GM18505 (cell line): Measurements from ENCODE around the gene PSG4.
"Not testable (repeated sequence)": the region's sequence is repeated elsewhere in the genome, so short reads cannot be mapped to it uniquely, and the experiment has no call there.

ENCODE experiments used
- ATAC-seq: cut with Tn5 transposase; IDR thresholded peaks from one replicate; pipeline ENCODE4 v1.9.1; 2021; ENCODE audit not compliant: unreplicated experiment
- POLR2A ChIP-seq: IDR thresholded peaks from 4 replicates; pipeline ENCODE4 v1.6.1; 2011; ENCODE audit warnings: borderline replicate concordance; ENCODE audit not compliant: insufficient read depth, insufficient read length; ENCODE audit errors: extremely low read depth

Gene PSG4

GRCh38 chr19:43152214-43152613 lies 53.2 kb downstream of the PSG4 start:
- TF ChIP-seq POLR2A = no peak
- no peak for ATAC-seq

DNA sequence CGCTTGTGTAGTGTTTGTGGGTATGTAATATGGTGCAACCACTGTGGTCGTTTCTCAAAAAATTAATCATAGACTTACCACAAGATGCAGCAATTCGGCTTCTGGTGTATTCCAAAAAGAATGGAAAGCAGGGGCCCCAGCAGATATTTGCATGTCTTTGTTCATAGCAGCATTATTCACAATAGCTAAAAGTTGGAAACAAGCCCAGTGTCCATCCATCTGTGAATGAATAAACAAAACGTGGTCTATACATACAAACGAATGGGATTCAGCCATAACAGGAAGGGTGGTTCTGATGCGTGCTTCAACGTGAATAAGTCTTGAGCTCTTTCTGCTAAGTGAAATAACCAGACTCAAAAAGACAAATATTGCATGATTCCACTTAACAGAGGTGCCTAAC lies 55.6 kb downstream of the PSG4 start:
- ATAC-seq = not testable (repeated sequence)

GRCh38 chr19:43148233-43148632 lies 57.2 kb downstream of the PSG4 start:
- no peak for TF ChIP-seq POLR2A
- ATAC-seq = no peak
